ENCODE data around the gene TMEM139.
"Not testable (repeated sequence)": the region's sequence is repeated elsewhere in the genome, so short reads cannot be mapped to it uniquely, and the experiment has no call there.

Gene TMEM139

DNA sequence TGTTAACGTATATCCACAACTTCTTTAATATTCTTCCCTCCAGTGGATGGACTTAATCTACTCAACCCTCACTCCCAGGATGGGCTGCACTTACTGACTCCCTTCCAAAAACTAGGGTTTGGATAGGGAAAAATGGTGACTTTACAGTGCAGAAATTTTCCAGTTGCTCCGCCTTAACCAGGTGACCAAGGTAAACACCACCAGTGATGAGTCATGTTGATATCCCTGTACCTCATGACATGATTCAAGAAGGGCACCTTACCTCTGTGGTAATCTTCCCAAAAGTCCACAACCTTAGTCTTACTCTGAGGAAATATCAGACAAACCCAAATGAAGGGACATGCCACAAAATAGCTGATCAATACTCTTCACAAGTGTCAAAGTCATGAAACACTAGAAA is 25.0 kb upstream of the TMEM139 start:
- no peak for DNase-seq

GRCh38 chr7:143261901-143262300 is 22.9 kb upstream of the TMEM139 start:
- DNase-seq: no peak

GRCh38 chr7:143263266-143264195 is 21.2 kb upstream of the TMEM139 start, which contains the start of gene GSTK1:
Gene GSTK1, plus strand, starts transcription at chr7:143263441. Its CDS starts 73 bp downstream, at chr7:143263514.
- peak; percentile 31 for DNase-seq

- DNase-seq: not testable (repeated sequence)
Measured at GRCh38 chr7:143264196-143264568, 20.6 kb upstream of the TMEM139 start.

DNA sequence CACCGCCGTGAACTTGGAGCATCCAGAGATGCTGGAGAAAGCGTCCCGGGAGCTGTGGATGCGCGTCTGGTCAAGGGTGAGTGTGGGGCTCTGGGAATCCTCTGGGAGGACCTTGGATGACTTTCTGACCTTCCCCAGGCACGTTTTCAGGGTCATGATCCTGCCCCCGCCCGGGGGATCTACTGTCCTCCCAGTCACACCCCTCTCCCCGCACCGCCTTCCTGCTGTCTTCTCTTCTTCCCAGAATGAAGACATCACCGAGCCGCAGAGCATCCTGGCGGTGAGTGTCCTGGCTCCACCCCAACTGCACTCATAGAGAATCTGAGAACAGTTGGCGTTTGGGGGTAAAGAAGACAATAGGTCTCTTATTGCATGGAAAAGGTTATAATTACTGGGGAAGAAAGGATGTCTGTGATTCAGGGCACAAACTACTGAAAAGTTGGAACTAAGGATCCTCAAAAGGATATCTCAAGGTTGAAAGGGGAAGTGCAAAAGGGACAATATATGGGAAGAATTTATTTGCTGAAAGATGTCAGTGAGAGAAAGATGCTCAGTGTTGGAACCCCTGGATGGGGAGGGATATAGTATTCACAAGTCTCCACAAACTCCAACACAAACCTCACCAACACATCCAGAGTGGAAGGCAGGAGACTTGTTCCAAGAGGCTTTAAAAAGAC is 19.6 kb upstream of the TMEM139 start:
- no peak for DNase-seq

DNA sequence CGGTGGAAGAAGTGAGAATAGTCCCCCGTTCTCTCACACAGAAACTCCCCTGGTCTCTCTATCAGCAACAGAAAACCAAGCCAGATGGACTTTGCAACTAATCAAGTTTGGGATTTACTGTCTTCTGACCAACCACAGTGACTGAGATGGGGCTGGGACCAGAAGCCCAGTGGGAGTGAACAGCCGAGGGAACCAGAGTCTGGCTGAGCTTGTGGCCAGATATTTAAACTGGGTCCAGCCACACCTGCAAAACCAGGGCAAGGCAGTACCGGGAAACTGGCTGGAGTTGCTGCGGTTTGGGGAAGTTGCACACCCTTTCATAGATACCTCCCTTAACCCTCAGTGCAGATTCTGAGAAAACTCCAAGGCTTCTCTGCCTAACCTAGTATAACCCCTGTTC is 15.5 kb upstream of the TMEM139 start:
- DNase-seq: no peak

DNA sequence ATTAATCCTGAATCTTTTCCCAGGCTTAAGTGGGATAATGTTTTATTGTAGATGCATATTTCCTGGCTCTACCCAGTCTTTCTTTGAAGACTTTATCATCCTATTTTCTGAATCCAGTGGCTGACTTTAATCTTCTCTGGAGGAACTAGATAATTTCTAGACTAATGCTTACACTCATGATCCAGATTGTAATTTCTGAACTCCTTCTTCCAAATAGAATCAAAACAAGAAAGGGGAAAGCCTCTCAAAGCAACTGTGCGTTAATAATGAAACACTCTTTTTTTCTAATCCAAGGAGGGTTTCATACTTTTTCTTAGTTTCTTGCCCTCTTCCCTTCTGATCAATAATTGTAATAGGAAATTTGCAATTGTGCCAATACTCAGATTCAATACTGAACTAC is 13.5 kb upstream of the TMEM139 start:
- DNase-seq: no peak

GRCh38 chr7:143272871-143273270 is 11.9 kb upstream of the TMEM139 start:
- no peak for DNase-seq

DNA sequence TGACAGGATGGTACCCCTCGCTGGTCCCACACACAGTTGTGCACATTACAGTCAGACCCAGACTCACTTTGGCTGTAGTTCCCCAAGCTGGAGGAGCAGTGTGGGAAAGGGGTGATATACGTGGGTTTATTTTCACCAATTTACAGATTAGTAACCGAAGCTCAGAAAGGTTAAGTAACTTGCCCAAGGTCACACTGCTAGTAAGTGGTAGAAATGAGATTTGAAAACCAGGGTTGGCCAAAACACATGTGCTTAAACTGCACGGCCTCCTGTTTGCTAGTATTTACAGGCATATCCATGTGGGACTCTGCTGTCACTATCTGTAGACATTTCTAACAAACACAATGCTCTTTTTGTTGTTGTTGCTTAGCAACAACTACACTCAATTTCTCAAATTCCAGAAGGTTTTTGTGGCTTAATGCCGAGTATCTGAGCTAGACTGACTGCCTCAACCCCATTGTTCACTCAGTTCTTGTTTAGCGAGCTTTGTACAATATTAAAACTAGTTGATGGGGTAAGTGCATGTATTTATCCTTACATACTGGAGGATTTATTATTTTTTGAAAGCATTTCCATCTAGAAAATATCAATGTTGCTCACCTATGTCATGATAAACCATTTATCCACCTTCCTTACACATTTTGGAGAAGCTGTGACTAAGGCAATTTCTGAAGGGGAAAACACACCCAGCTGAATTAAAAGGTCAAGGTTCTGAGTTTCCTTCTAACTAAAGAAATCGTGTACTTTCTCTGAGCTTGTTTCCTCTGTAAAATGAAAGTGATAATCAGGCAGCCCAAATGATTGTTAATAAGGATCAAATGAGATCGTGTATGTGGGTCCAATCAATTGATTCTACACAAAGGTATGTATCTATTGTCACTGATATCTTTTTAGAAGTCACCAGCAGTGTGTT is 5.3 kb upstream of the TMEM139 start:
- DNase-seq: peak; percentile 14

DNA sequence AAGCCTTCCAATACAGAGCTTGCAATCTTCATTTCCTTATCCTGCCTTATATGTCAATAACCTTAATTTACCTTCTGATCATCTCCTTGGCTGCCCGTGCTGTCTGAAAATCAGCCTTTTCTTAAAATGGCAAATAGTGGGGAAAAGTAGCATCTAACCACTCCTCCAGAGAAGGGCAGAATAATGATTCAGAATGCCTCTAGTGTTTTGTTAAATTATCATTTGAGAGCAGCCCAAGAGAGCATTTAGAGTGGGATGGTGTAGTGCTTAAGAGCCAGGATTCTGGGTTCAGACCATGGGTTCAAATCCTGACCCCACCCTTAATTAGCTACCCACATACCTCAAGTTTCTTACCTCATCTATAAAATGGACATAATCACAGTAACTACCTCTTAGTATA is 4.6 kb upstream of the TMEM139 start:
- no peak for DNase-seq

- DNase-seq: no peak
Measured at GRCh38 chr7:143280566-143280965, 4.2 kb upstream of the TMEM139 start.

DNA sequence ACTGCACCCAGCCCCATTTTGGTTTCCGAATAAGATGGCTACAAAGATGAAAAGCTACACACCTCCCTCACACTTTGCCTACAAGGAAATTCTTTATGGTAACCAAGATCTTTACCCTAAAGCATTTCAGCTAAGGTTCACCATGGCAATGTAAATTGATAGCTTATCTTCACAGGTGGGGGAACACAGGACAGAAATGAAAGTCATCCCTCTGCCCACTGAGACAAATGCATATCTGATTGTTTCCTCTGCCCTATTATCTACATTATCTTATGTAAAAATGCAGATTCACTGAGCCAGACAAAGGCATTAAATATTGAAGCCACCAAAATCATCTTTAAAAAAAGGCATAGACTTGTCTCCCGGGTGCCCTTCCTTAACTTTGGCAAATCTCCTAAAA is 3.2 kb upstream of the TMEM139 start:
- DNase-seq: no peak

DNA sequence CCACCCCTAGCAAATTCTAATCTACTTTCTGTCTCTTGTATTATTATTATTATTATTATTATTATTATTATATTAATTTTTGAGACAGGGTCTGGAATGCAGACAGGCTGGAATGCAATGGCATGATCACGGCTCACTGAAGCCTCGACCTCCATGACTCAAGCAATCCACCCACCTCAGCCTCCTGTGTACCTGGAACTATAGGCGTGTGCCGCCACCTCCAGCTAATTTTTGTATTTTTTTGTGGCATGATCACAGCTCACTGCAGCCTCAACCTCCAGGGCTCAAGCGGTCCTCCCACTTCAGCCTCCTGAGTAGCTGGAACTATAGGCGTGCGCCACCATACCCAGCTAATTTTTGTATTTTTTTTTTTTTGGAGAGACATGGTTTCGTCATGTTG is 2.6 kb upstream of the TMEM139 start:
- no peak for DNase-seq

DNA sequence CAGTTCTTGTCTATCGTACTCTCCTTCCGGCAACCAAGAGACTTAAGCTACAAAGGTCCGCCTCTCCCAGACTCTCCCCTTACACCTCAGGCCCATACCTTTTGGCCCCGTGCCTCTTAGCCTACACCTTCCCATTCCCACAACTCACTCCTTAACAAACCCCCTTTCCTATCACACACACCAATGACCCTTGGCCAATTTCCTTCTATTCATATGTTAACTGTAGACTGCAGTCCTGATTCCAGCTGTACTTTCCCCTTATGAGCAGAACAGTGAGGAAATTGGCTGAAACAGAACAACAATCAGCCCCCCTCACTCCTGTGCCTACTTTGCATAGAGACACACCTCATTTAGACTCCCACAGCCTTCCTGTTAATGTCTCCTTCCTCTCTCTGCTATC is 1.4 kb upstream of the TMEM139 start:
- DNase-seq: no peak

DNA sequence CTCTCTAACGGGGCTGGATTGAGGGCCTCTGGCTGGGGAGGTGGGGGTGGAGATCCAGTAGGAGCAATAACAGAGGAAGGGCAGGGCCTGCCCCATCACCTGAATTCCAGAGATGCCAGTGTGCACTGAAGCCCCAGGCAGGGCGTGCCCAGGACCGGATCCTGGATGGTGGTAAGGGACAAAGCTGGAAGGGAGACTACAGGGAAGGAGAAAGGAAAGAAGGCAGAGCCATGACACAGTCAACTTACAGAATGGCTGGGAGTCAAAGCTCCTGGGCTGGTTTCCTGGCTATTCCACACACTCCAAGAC is 666 bp downstream of the TMEM139 start:
- DNase-seq: no peak

DNA sequence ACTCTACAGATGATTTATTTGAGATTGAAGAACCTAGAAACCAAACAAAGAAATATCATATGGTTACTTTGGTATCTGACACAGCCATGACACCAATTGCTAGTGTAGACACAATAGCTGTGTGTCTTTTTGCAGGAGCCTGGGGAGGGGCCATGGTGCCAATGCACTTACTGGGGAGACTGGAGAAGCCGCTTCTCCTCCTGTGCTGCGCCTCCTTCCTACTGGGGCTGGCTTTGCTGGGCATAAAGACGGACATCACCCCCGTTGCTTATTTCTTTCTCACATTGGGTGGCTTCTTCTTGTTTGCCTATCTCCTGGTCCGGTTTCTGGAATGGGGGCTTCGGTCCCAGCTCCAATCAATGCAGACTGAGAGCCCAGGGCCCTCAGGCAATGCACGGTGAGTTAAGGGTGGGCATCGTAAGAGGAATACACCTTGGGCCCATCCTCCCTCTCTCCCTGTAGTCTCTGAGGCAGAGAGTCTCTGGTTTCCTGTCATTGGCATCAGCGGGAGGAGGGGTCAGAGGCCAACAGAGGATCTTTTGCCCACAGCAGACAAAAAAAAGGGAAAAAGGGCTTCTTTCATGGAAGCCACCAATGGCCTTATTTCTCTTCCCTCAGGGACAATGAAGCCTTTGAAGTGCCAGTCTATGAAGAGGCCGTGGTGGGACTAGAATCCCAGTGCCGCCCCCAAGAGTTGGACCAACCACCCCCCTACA is 1.2 kb downstream of the TMEM139 start:
- DNase-seq: no peak

- DNase-seq: no peak
Measured at GRCh38 chr7:143286522-143286890, 1.7 kb downstream of the TMEM139 start.

- DNase-seq: no peak
Measured at GRCh38 chr7:143287339-143287934, 2.7 kb downstream of the TMEM139 start.

- DNase-seq: peak; percentile 87
Measured at GRCh38 chr7:143287935-143288826, 3.4 kb downstream of the TMEM139 start, which contains the start of gene CASP2. Gene CASP2, plus strand, starts transcription at chr7:143288351. Its CDS starts 105 bp downstream, at chr7:143288456.

DNA sequence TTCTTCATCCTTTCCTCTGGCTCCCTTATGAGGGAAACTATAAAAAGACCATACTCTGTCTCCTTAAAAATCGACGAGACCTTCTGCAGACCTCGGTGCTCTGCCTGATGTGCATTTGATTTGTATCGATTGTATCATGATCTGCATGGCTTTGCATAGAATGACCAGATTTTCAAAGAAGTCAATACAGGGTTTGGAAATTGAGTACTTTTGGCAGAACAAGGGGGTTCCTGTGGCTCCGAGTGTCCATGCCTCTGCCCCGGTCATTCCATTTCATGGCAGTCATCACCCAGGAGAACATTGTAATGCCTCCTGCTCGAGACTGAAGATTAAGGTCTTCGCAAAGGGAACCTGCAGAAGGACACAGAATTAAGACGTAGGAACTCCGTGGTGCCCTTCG is 4.1 kb downstream of the TMEM139 start:
- no peak for DNase-seq

GRCh38 chr7:143289421-143289820 is 4.7 kb downstream of the TMEM139 start:
- no peak for DNase-seq

Data from NCI-H748 treated with DMSO at 0.1 percent for 48 hours (cell line).